GM23248 (cell line): ENCODE results near the gene CDH4. TPM values are rescaled to one million over a fixed set of nuclear protein-coding genes. Genes with fewer than 3 reads are reported as not detected.
"Not testable (repeated sequence)": the region's sequence is repeated elsewhere in the genome, so short reads cannot be mapped to it uniquely, and the experiment has no call there.

Source experiments
- DNase-seq: peaks from one replicate; pipeline ENCODE4 v3.0.0-alpha.2; 2015
- H2AFZ ChIP-seq: fragments of 200-600 bp; sonication (generic); 2 replicates; pipeline ENCODE4 v1.6.1; 2016; ENCODE audit warnings: antibody characterized with exemption
- H3F3A ChIP-seq: fragments of 200-600 bp; sonication (generic); 2 replicates; pipeline ENCODE4 v1.6.1; 2016; ENCODE audit warnings: mild to moderate bottlenecking, antibody characterized with exemption, mixed run types; ENCODE audit not compliant: insufficient read depth
- H3K27ac ChIP-seq: fragments of 200-600 bp; sonication (generic); 2 replicates; pipeline ENCODE4 v1.5.1; 2016; ENCODE audit warnings: mild to moderate bottlenecking
- H3K27me3 ChIP-seq: fragments of 200-600 bp; sonication (generic); replicated peaks from 2 replicates; pipeline ENCODE4 v1.6.1; 2016; ENCODE audit warnings: mild to moderate bottlenecking; ENCODE audit not compliant: insufficient read depth
- H3K36me3 ChIP-seq: fragments of 200-600 bp; sonication (generic); 2 replicates; pipeline ENCODE4 v1.6.1; 2016; ENCODE audit warnings: low read depth, mild to moderate bottlenecking
- H3K4me1 ChIP-seq: fragments of 200-600 bp; sonication (generic); 2 replicates; pipeline ENCODE4 v1.6.1; 2016; ENCODE audit warnings: mild to moderate bottlenecking; ENCODE audit not compliant: insufficient read depth
- H3K4me2 ChIP-seq: fragments of 200-600 bp; sonication (generic); one replicate; pipeline ENCODE4 v1.6.1; 2016; ENCODE audit warnings: mild to moderate bottlenecking; ENCODE audit not compliant: unreplicated experiment
- H3K4me3 ChIP-seq: fragments of 200-600 bp; sonication (generic); 2 replicates; pipeline ENCODE4 v1.5.1; 2016; ENCODE audit warnings: mild to moderate bottlenecking
- H3K79me2 ChIP-seq: fragments of 200-600 bp; sonication (generic); 2 replicates; pipeline ENCODE4 v1.6.1; 2016; ENCODE audit warnings: mild to moderate bottlenecking; ENCODE audit not compliant: insufficient read depth
- H3K9ac ChIP-seq: fragments of 200-600 bp; sonication (generic); 2 replicates; pipeline ENCODE4 v1.6.1; 2016; ENCODE audit warnings: mild to moderate bottlenecking
- H3K9me2 ChIP-seq: fragments of 200-600 bp; sonication (generic); 2 replicates; pipeline ENCODE4 v1.6.1; 2016; ENCODE audit warnings: mixed run types, mild to moderate bottlenecking, moderate library complexity; ENCODE audit not compliant: insufficient read depth
- H3K9me3 ChIP-seq: fragments of 200-600 bp; sonication (generic); one replicate; pipeline ENCODE4 v1.6.1; 2017; ENCODE audit warnings: low read depth
- H4K20me1 ChIP-seq: fragments of 200-600 bp; sonication (generic); 2 replicates; pipeline ENCODE4 v1.6.0; 2016; ENCODE audit not compliant: insufficient read depth
- EZH2 ChIP-seq: fragments of 200-600 bp; sonication (generic); IDR thresholded peaks from 2 replicates; pipeline ENCODE4 v1.6.1; 2018; ENCODE audit warnings: antibody characterized with exemption, mild to moderate bottlenecking; ENCODE audit not compliant: insufficient read depth, poor library complexity, severe bottlenecking
- EZH2phosphoT487 ChIP-seq: fragments of 200-600 bp; sonication (generic); IDR thresholded peaks from 2 replicates; pipeline ENCODE4 v1.6.1; 2018; ENCODE audit warnings: antibody characterized with exemption, moderate library complexity, mild to moderate bottlenecking, low read depth; ENCODE audit not compliant: insufficient read depth
- WGBS, 2 experiments: methylation state at CpG; one replicate each; pipeline ENCODE4 v1.1.6; 2015 to 2017; ENCODE audit warnings: low lambda C conversion rate in 2 of 2, low coverage in 1 of 2; ENCODE audit errors: missing lambda C conversion rate in 2 of 2; 5-methylcytosine and 5-hydroxymethylcytosine counted together
- in situ Hi-C: fragments of 300-500 bp; cut with MboI; formaldehyde crosslinking; loops from 2 replicates; pipeline ENCODE4 v1.15.0; 2020
- polyA plus RNA-seq: library from polyadenylated mRNA; unstranded; fragments of >200 nt; fragmentation: Nextera tagmentation; extraction: Ambion mirVana; gene quantifications from 2 replicates; pipeline ENCODE4 v1.2.1, GENCODE V29; 2016
- total RNA-seq: library from RNA; depleted of rRNA; stranded (reverse); fragments of >200 nt; shearing (Covaris generic); gene quantifications from 2 replicates; pipeline ENCODE4 v1.2.3, GENCODE V29; 2014

Gene CDH4
- total and polyA plus RNA-seq, 2 experiments from 2014 or later, result 1.1 to 3.9 TPM

- WGBS, 2 experiments, result 74 to 81% methylated on average over 12 of the region's 12 CpGs
- no peaks in the 10 kb centered on the region for H3K4me1 ChIP-seq
- H3K4me2 ChIP-seq, result no peak overlapping the region
Observed at GRCh38 chr20:61397790-61398189, 145.7 kb downstream of the CDH4 start.

GRCh38 chr20:61399433-61399832 is 147.4 kb downstream of the CDH4 start:
- no peak overlapping the region for H3K27ac ChIP-seq
- no peaks in the 10 kb centered on the region for H3K9me2 ChIP-seq
- H3K36me3 ChIP-seq, result no peaks in the 10 kb centered on the region
- no peaks in the 10 kb centered on the region for H4K20me1 ChIP-seq
- no peaks in the 10 kb centered on the region for H3K79me2 ChIP-seq
- 65 to 71% methylated on average over 6 to 7 of the region's 7 CpGs for WGBS, 2 experiments
- TF ChIP-seq EZH2phosphoT487, result no peak
- TF ChIP-seq EZH2, result no peak
- in situ Hi-C loops, result no loop called here
- no peak overlapping the region for H3K4me3 ChIP-seq
- H3K9ac ChIP-seq, result no peak overlapping the region
- H2AFZ ChIP-seq, result no peak overlapping the region
- H3K9me3 ChIP-seq, result no peaks in the 10 kb centered on the region
- no peaks in the 10 kb centered on the region for H3K27me3 ChIP-seq
- no peaks in the 10 kb centered on the region for H3F3A ChIP-seq
- DNase-seq, result no peak
- H3K4me1 ChIP-seq, result no peaks in the 10 kb centered on the region
- no peak overlapping the region for H3K4me2 ChIP-seq

More at GRCh38 chr20:61397790-61398189, 145.7 kb downstream of the CDH4 start:
- DNase-seq, result no peak
- in situ Hi-C loops, result no loop called here
- Histone ChIP-seq H3K27ac (no peak overlapping the region), H3K9me3 (no peaks in the 10 kb centered on the region), H2AFZ (no peak overlapping the region), H3K27me3 (no peaks in the 10 kb centered on the region), H3K36me3 (no peaks in the 10 kb centered on the region), H3K9ac (no peak overlapping the region), H4K20me1 (no peaks in the 10 kb centered on the region), H3K9me2 (no peaks in the 10 kb centered on the region), H3F3A (no peaks in the 10 kb centered on the region), H3K79me2 (no peaks in the 10 kb centered on the region), H3K4me3 (no peak overlapping the region)
- no peak for TF ChIP-seq EZH2
- TF ChIP-seq EZH2phosphoT487, result no peak

GRCh38 chr20:61400499-61400898 is 148.4 kb downstream of the CDH4 start:
- no peaks in the 10 kb centered on the region for H4K20me1 ChIP-seq
- no peak for DNase-seq
- H3K36me3 ChIP-seq, result no peaks in the 10 kb centered on the region
- no peak overlapping the region for H3K4me2 ChIP-seq
- H3K27me3 ChIP-seq, result no peaks in the 10 kb centered on the region
- 47 to 60% methylated on average over 8 of the region's 8 CpGs for WGBS, 2 experiments
- no peaks in the 10 kb centered on the region for H3F3A ChIP-seq
- no peak overlapping the region for H3K27ac ChIP-seq
- no peak overlapping the region for H3K4me3 ChIP-seq
- no peaks in the 10 kb centered on the region for H3K9me2 ChIP-seq
- no peak overlapping the region for H3K9ac ChIP-seq
- in situ Hi-C loops, result no loop called here
- H2AFZ ChIP-seq, result no peak overlapping the region
- H3K79me2 ChIP-seq, result no peaks in the 10 kb centered on the region
- TF ChIP-seq EZH2phosphoT487 (no peak), EZH2 (no peak)
- no peaks in the 10 kb centered on the region for H3K4me1 ChIP-seq
- no peaks in the 10 kb centered on the region for H3K9me3 ChIP-seq

DNA sequence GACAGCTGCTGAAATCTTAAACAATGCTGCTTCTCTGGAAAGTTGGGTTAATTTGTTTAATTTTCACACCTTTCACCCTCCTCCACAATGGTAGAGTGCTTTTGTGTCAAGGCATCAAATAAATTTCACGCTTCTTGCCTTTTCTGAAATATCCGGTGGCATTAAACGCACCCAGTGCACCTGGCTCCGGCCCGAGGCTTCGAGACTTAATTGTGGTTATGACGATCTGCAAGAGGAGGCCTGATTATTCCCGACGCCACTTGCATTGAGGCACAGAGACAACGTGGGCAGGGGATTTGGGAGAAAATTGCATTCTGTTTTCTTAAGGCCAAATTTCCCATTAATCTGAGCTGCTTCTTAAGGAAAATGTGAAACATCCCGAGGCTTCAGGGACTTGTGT is 152.2 kb downstream of the CDH4 start:
- H3K9me2 ChIP-seq, result no peaks in the 10 kb centered on the region
- H3K4me1 ChIP-seq, result no peaks in the 10 kb centered on the region
- H3K27ac ChIP-seq, result no peak overlapping the region
- no peak overlapping the region for H3K4me3 ChIP-seq
- H3K79me2 ChIP-seq, result no peaks in the 10 kb centered on the region
- H3K36me3 ChIP-seq, result no peaks in the 10 kb centered on the region
- no peaks in the 10 kb centered on the region for H3K27me3 ChIP-seq
- no peaks in the 10 kb centered on the region for H3K9me3 ChIP-seq
- no peaks in the 10 kb centered on the region for H3F3A ChIP-seq
- H2AFZ ChIP-seq, result no peak overlapping the region
- WGBS, 2 experiments, result 56% methylated on average over 11 of the region's 11 CpGs
- in situ Hi-C loops, result no loop called here
- no peak for DNase-seq
- H3K4me2 ChIP-seq, result no peak overlapping the region
- TF ChIP-seq EZH2phosphoT487 (no peak), EZH2 (no peak)
- no peak overlapping the region for H3K9ac ChIP-seq
- no peaks in the 10 kb centered on the region for H4K20me1 ChIP-seq

GRCh38 chr20:61405007-61405406 is 152.9 kb downstream of the CDH4 start:
- H3K9me2 ChIP-seq, result no peaks in the 10 kb centered on the region
- H3K4me1 ChIP-seq, result no peaks in the 10 kb centered on the region
- H2AFZ ChIP-seq, result no peak overlapping the region
- no peaks in the 10 kb centered on the region for H3K27me3 ChIP-seq
- H3K4me3 ChIP-seq, result no peak overlapping the region
- H3K4me2 ChIP-seq, result no peak overlapping the region
- H3K9ac ChIP-seq, result no peak overlapping the region
- H3K36me3 ChIP-seq, result no peaks in the 10 kb centered on the region
- H3K27ac ChIP-seq, result no peak overlapping the region
- in situ Hi-C loops, result no loop called here
- no peaks in the 10 kb centered on the region for H3F3A ChIP-seq
- H4K20me1 ChIP-seq, result no peaks in the 10 kb centered on the region
- H3K9me3 ChIP-seq, result no peaks in the 10 kb centered on the region
- no peaks in the 10 kb centered on the region for H3K79me2 ChIP-seq
- no peak for DNase-seq
- no peak for TF ChIP-seq EZH2
- no peak for TF ChIP-seq EZH2phosphoT487
- 66 to 78% methylated on average over 13 to 14 of the region's 14 CpGs for WGBS, 2 experiments

DNA sequence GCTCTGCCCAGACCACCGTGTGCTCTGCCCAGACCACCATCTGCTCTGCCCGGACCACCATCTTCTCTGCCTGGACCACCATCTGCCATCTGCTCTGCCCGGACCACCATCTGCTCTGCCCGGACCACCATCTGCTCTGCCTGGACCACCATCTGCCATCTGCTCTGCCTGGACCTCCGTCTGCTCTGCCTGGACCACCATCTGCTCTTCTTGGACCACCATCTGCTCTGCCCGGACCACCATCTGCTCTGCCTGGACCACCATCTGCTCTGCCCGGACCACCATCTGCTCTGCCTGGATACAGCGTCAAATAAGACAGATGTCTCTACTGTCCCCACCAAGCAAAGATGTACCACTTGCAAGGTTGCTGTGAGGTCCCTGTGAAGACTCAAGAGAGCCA is 154.7 kb downstream of the CDH4 start:
- H3K4me1 ChIP-seq, H3K27ac ChIP-seq, H3K36me3 ChIP-seq, H4K20me1 ChIP-seq, H3K9ac ChIP-seq, H3K9me2 ChIP-seq, DNase-seq, H3K4me2 ChIP-seq, H3F3A ChIP-seq, H3K4me3 ChIP-seq, in situ Hi-C loops, H3K9me3 ChIP-seq, H2AFZ ChIP-seq, H3K79me2 ChIP-seq, H3K27me3 ChIP-seq: not testable (repeated sequence)
- WGBS, 2 experiments, result 63 to 66% methylated on average over 4 to 8 of the region's 8 CpGs
